Measurements from ENCODE around the gene CNTNAP5.

CNTNAP5 gene

GRCh38 chr2:124776332-124776731 is 751.2 kb downstream of the CNTNAP5 start:
- H3K4me3 ChIP-seq (ENCODE audit: low read length) = no peak overlapping the region
- no peak for TF ChIP-seq ZNF274 (IDR thresholded peaks at IDR 0.05; ENCODE audit: low read depth, low read length)

GRCh38 chr2:124778076-124778475 is 753.0 kb downstream of the CNTNAP5 start:
- no peak for TF ChIP-seq ZNF274 (IDR thresholded peaks at IDR 0.05; ENCODE audit: low read depth, low read length)
- no peak overlapping the region for H3K4me3 ChIP-seq (ENCODE audit: low read length)

- TF ChIP-seq ZNF274 (IDR thresholded peaks at IDR 0.05; ENCODE audit: low read depth, low read length) = no peak
- no peak overlapping the region for H3K4me3 ChIP-seq (ENCODE audit: low read length)
Observed at GRCh38 chr2:124796647-124797046, 771.6 kb downstream of the CNTNAP5 start.

GRCh38 chr2:124797049-124797448 is 772.0 kb downstream of the CNTNAP5 start:
- TF ChIP-seq ZNF274 (IDR thresholded peaks at IDR 0.05; ENCODE audit: low read depth, low read length) = no peak
- no peak overlapping the region for H3K4me3 ChIP-seq (ENCODE audit: low read length)

GRCh38 chr2:124798551-124798950 is 773.5 kb downstream of the CNTNAP5 start:
- no peak for TF ChIP-seq ZNF274 (IDR thresholded peaks at IDR 0.05; ENCODE audit: low read depth, low read length)
- H3K4me3 ChIP-seq (ENCODE audit: low read length) = no peak overlapping the region

- no peak overlapping the region for H3K4me3 ChIP-seq (ENCODE audit: low read length)
Observed at GRCh38 chr2:124804014-124804940, 779.2 kb downstream of the CNTNAP5 start.

GRCh38 chr2:124805060-124805459 is 780.0 kb downstream of the CNTNAP5 start:
- no peak for TF ChIP-seq ZNF274 (IDR thresholded peaks at IDR 0.05; ENCODE audit: low read depth, low read length)
- no peak overlapping the region for H3K4me3 ChIP-seq (ENCODE audit: low read length)

More at GRCh38 chr2:124804014-124804940, 779.2 kb downstream of the CNTNAP5 start:
- TF ChIP-seq ZNF274 (IDR thresholded peaks at IDR 0.05; ENCODE audit: low read depth, low read length) = no peak

- no peak overlapping the region for H3K4me3 ChIP-seq (ENCODE audit: low read length)
- no peak for TF ChIP-seq ZNF274 (IDR thresholded peaks at IDR 0.05; ENCODE audit: low read depth, low read length)
Observed at GRCh38 chr2:124810132-124810531, 785.0 kb downstream of the CNTNAP5 start.

- TF ChIP-seq ZNF274 (IDR thresholded peaks at IDR 0.05; ENCODE audit: low read depth, low read length) = no peak
Observed at GRCh38 chr2:124814968-124815745, 790.1 kb downstream of the CNTNAP5 start.

GRCh38 chr2:124816007-124816406 is 790.9 kb downstream of the CNTNAP5 start:
- no peak overlapping the region for H3K4me3 ChIP-seq (ENCODE audit: low read length)
- TF ChIP-seq ZNF274 (IDR thresholded peaks at IDR 0.05; ENCODE audit: low read depth, low read length) = no peak

More at GRCh38 chr2:124814968-124815745, 790.1 kb downstream of the CNTNAP5 start:
- no peak overlapping the region for H3K4me3 ChIP-seq (ENCODE audit: low read length)

- H3K4me3 ChIP-seq (ENCODE audit: low read length) = no peak overlapping the region
- TF ChIP-seq ZNF274 (IDR thresholded peaks at IDR 0.05; ENCODE audit: low read depth, low read length) = no peak
Observed at GRCh38 chr2:124822516-124822915, 797.4 kb downstream of the CNTNAP5 start.

GRCh38 chr2:124824441-124824840 is 799.4 kb downstream of the CNTNAP5 start:
- TF ChIP-seq ZNF274 (IDR thresholded peaks at IDR 0.05; ENCODE audit: low read depth, low read length) = no peak
- no peak overlapping the region for H3K4me3 ChIP-seq (ENCODE audit: low read length)

- no peak for TF ChIP-seq ZNF274 (IDR thresholded peaks at IDR 0.05; ENCODE audit: low read depth, low read length)
- H3K4me3 ChIP-seq (ENCODE audit: low read length) = no peak overlapping the region
Observed at GRCh38 chr2:124832521-124832920, 807.4 kb downstream of the CNTNAP5 start.

GRCh38 chr2:124834331-124834730 is 809.2 kb downstream of the CNTNAP5 start:
- no peak for TF ChIP-seq ZNF274 (IDR thresholded peaks at IDR 0.05; ENCODE audit: low read depth, low read length)
- no peak overlapping the region for H3K4me3 ChIP-seq (ENCODE audit: low read length)

GRCh38 chr2:124835331-124835730 is 810.2 kb downstream of the CNTNAP5 start:
- no peak overlapping the region for H3K4me3 ChIP-seq (ENCODE audit: low read length)
- no peak for TF ChIP-seq ZNF274 (IDR thresholded peaks at IDR 0.05; ENCODE audit: low read depth, low read length)
